GM21576 (cell line): Measurements from ENCODE around the gene NAGS.
"Not testable (repeated sequence)": the region's sequence is repeated elsewhere in the genome, so short reads cannot be mapped to it uniquely, and the experiment has no call there.

Experiments
- ATAC-seq: cut with Tn5 transposase; IDR thresholded peaks from one replicate; pipeline ENCODE4 v1.9.1; 2021; ENCODE audit warnings: mild to moderate bottlenecking, moderate library complexity; ENCODE audit not compliant: unreplicated experiment

Gene NAGS

DNA sequence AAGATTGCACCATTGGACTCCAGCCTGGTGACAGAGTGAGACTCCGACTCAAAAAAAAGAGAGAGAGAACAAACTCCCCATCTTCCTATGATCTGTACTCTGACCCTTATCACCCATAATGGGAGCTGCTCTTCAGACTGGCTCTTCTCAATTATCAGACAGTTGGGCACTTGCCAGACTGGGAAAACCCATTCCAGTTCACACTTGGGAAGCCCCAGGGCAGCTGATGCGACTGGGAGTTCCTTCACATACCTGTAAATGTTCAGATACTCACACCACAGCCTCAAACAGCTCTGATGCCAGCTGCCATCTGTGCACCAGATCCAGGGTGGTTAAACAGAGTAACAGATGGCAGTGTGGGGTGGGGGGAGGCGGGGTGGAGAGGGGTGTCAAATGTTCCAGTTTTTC, 34.2 kb downstream of the NAGS start:
- ATAC-seq, result no peak

DNA sequence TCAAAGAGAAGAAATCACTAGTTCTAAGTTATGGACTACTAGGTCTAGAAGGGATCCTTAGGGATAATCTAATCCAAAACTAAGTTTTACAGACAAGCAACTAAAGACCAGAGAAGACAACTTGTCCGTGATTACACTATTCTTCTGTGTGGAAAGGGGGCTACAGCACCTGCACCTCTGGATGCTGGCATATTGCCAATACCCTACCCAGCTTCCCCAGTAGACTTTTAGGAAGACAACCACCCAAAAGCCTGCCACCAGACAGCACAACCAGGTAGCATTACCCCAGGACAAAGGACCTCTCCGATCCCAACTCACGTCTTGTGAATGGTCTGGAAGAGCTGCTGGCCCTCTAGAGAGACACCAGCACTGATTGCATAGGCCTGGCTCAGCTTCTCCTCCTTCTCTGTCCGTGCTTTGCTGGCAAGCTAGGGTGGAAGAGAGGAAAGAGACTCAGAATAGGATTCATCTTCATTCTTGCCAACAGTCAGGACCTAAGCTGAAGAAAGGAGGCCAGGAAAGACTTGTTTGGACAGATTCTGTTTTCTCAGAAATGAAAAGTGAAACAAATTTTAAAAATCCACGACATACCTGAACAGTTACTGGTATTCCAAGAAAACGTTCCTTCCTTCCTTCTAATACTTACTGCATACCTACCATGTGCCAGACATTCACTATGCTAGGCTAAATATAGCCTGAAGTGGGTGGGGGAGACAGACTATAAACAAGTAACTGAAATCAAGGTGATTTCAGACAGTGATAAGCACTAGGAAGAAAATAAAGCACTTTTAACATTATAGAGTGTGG, 35.6 kb downstream of the NAGS start:
- no peak for ATAC-seq

DNA sequence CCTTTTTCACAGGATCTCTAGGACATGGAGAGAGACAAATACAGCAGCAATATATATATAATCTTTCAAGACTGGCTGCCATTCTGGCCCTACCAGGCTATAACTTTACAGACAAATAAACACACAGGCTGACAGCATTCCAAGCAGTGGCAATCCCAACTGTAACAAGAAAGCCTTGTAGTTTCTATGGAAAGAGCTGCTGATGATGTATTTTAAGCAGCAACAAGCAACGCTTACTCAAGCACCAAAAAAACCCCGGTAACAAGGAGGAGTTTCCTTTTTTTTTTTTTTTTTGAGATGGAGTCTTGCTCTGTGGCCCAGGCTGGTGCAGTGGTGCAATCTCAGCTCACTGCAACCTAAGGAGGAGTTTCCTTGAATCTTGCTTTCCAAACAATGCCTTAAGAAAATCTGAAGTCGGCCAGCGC, 38.9 kb downstream of the NAGS start:
- ATAC-seq, result no peak

DNA sequence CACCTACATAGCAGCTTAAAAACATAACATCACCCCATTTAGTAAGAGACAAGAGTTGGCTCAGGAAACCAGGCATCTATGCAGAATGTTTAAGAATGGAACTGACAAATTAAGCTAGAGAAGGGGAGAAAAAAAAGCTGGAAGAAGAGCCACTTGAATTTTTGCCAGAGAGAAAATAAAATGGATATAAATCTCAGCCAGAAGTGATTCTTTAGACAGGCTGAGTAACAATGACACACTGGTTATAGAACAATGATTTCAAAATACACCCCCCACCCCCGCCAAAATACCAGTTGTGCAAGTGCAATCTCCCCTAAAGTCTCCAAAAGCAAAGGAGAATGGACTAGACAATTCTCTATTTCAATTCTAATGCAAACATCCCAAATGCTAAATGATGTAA, 39.6 kb downstream of the NAGS start:
- no peak for ATAC-seq

DNA sequence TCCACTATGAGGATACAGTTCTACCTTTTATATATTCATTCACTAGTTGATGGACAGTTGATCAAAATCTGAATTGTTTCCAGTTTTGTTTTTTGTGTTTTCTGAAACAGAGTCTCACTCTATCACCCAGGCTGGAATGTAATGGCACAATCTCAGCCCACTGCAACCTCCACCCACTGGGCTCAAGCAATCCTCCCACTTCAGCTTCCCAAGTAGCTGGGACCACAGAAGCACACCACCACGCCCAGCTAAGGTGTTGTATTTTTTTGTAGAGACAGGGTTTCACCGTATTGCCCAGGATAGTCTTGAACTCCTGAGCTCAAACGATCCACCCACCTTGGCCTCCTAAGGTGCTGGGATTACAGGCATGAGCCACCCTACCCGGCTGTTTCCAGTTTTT, 41.1 kb downstream of the NAGS start:
- ATAC-seq, result no peak

DNA sequence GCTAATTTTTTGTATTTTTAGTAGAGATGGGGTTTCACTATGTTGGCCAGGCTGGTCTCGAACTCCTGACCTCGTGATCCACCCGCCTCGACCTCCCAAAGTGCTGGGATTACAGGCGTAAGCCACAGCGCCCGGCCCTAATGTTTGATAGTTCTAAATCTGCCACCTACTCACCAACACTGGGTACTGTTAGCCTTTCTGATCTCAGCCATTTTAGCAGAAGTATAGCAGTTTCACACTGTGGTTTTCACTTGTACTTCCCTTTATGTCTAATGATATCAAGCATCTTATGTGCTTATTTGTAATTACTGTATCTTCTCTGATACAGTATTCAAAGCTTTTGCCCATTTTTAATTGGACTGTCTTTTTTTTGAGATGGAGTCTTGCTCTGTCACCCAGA, 42.5 kb downstream of the NAGS start:
- ATAC-seq, result not testable (repeated sequence)

DNA sequence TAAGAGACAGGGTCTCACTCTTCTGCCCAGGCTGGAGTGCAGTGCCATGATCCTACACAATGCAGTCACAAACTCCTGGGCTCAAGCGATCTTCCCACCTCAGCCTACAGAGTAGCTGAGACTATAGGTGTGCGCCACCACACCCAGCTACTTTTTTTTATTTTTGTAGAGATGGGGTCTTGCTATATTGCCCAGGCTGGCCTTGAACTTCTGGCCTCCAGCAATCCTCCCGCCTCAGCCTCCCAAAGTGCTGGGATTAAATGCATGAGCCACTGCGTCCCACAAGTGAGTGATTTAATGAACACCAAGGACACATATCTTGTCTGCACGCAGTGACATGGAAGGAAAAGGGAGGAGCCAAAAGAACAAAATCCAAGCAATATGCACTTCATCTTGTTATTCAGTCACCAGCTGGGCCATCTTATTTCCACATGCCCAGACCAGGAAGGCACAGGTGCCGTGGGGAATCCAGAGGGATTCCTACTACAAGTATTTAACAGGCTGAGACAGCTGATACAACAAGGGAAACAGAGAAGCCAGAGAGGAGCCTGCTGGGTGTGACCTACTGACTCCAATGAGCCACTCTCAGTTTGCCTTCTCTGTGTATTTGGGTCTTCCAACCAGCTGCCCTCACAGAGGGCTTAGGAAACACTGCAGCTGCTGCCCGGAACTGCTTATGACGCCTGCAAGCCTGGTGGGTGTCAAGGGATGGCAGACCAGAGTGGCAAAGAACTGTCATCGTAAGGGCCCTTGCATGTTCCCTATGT, 45.1 kb downstream of the NAGS start:
- no peak for ATAC-seq

DNA sequence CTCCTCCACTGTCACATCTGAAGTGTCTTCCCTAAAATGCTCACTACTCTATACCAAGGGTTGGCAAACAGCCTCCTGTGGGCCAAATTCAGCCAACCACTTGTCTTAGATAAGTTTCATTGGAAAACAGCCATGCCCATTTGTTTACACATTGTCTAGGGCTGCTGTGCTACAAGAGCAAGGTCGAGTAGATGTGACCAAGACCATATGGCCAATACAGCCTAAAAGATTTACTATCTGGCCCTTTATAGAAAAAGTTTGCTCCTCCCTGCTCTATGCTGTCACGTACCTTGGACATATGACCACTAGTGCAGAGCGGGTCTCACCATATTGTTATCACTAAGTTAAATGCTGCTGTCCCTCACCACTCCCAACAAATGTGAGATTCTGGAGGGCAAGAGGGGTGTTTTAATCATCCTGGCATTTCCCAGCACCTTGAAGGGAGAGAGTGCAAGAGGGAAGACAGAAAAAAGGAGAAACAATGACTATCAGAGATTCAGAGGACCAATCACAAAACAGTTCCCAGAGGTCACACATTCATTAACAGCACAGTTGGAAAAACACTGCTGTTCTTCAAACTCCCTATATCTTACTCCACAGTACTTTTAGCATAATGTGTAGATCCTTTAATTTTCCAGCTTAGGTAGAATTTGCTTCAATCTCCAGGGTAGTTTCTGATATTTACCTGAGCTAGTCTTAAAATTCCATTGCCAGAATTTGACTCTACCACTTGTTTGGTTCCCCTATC, 48.9 kb downstream of the NAGS start:
- ATAC-seq, result no peak
